NCI-H446 (cell line): ENCODE data around the gene DAB2IP.
A peak's percentile ranks its signal among the peaks of the same experiment; 100 is the strongest.

Source experiments
- DNase-seq, 2 experiments: peaks; one replicate each; lab custom pipeline; 2025; lab: John Stamatoyannopoulos, UW

DAB2IP gene

GRCh38 chr9:121776001-121776738, 124.7 kb downstream of the DAB2IP start:
- DNase-seq = no peak

GRCh38 chr9:121776739-121777637, 125.6 kb downstream of the DAB2IP start:
- no peak for DNase-seq

GRCh38 chr9:121778252-121779225, 127.1 kb downstream of the DAB2IP start:
- DNase-seq = peak in 1 of 2 experiments; percentile 49

GRCh38 chr9:121779381-121780117, 128.1 kb downstream of the DAB2IP start:
- no peak for DNase-seq

- no peak for DNase-seq
Measured at GRCh38 chr9:121780177-121781040, 129.0 kb downstream of the DAB2IP start.

- DNase-seq = no peak
Measured at GRCh38 chr9:121781145-121781548, 129.7 kb downstream of the DAB2IP start.

GRCh38 chr9:121781701-121782464, 130.4 kb downstream of the DAB2IP start:
- DNase-seq = no peak

GRCh38 chr9:121782514-121783110, 131.2 kb downstream of the DAB2IP start:
- DNase-seq = no peak

GRCh38 chr9:121783111-121783510, 131.7 kb downstream of the DAB2IP start:
- DNase-seq = no peak

- DNase-seq = no peak
Measured at GRCh38 chr9:121783521-121784507, 132.4 kb downstream of the DAB2IP start.

- DNase-seq = no peak
Measured at GRCh38 chr9:121784731-121785411, 133.4 kb downstream of the DAB2IP start.

- DNase-seq = no peak
Measured at GRCh38 chr9:121785673-121786542, 134.5 kb downstream of the DAB2IP start.

GRCh38 chr9:121786543-121786948, 135.1 kb downstream of the DAB2IP start:
- DNase-seq = no peak

- no peak for DNase-seq
Measured at GRCh38 chr9:121786998-121787422, 135.6 kb downstream of the DAB2IP start.

GRCh38 chr9:121788686-121789366, 137.4 kb downstream of the DAB2IP start:
- DNase-seq = no peak

GRCh38 chr9:121790841-121791240, 139.4 kb downstream of the DAB2IP start:
- no peak for DNase-seq
